Uterus (tissue), 4 donors: ENCODE data around the gene SPATA6. TPM values are rescaled to one million over a fixed set of nuclear protein-coding genes. Genes with fewer than 3 reads are reported as not detected.
A peak's percentile ranks its signal among the peaks of the same experiment; 100 is the strongest.

Source experiments
- DNase-seq, 2 donors: peaks; one replicate each; pipeline ENCODE4 v3.0.0-alpha.2; 2019 to 2020
- H3K27ac ChIP-seq, 2 donors: fragments of 200-600 bp; sonication (generic); 1 replicate in 1 of 2; 2 replicates in 1 of 2; pipeline ENCODE4 v1.5.1; 2016 to 2018
- H3K27me3 ChIP-seq, 2 donors: fragments of 200-600 bp; sonication (generic); one replicate each; pipeline ENCODE4 v1.5.1; 2018 to 2019; ENCODE audit warnings: control low read depth in 1 of 2
- H3K36me3 ChIP-seq, 2 donors: fragments of 200-600 bp; sonication (generic); one replicate each; pipeline ENCODE4 v1.5.1; 2019; ENCODE audit warnings: control low read depth in 1 of 2
- H3K4me1 ChIP-seq, 2 donors: fragments of 200-600 bp; sonication (generic); one replicate each; pipeline ENCODE4 v1.5.1; 2018 to 2019; ENCODE audit warnings: control low read depth in 1 of 2
- H3K4me3 ChIP-seq, 2 donors: fragments of 200-600 bp; sonication (generic); 1 replicate in 1 of 2; 2 replicates in 1 of 2; pipeline ENCODE4 v1.5.1; 2018 to 2019; ENCODE audit warnings: mild to moderate bottlenecking in 1 of 2
- H3K9me3 ChIP-seq, 2 donors: fragments of 200-600 bp; sonication (generic); one replicate each; pipeline ENCODE4 v1.5.1; 2019; ENCODE audit warnings: control low read depth in 1 of 2
- CTCF ChIP-seq, 4 experiments: fragments of 200-600 bp in 2 of 4; fragments of 450-650 bp in 2 of 4; sonication (generic) in 2 of 4; IDR thresholded peaks; one replicate each; pipeline ENCODE4 v1.5.1; 2016 to 2019; ENCODE audit warnings: antibody characterized with exemption in 4 of 4, mild to moderate bottlenecking in 2 of 4, moderate library complexity in 1 of 4
- POLR2A ChIP-seq, 2 donors: fragments of 450-650 bp; IDR thresholded peaks; one replicate each; pipeline ENCODE4 v1.6.1; 2016; ENCODE audit warnings: antibody characterized with exemption in 2 of 2, mild to moderate bottlenecking in 1 of 2, moderate library complexity in 1 of 2
- intact Hi-C: fragments of 100-400 bp; cut with DNase I; formaldehyde crosslinking; loops from one replicate; pipeline ENCODE4 v1.15.1; 2023; ENCODE audit warnings: low total_unique reads
- total RNA-seq, 4 donors: library from RNA; depleted of rRNA in 3 of 4; stranded (reverse); fragments of >200 nt in 3 of 4; gene quantifications; one replicate each; pipeline versions ENCODE4 v1.1.0 to v1.2.4, GENCODE V29; 2014 to 2023
- donor health status: DM: yes; HTN: yes; CAD: no.

The SPATA6 gene
- total RNA-seq, 4 donors from 2014 or later: 27.4 to 94.5 (median 46.0) TPM

- TF ChIP-seq CTCF (IDR thresholded peaks at IDR 0.05) (no peak), POLR2A (IDR thresholded peaks at IDR 0.05) (no peak)
- intact Hi-C loops: no loop called here
- H3K27me3 ChIP-seq: no peaks in the 10 kb centered on the region
- no peaks in the 10 kb centered on the region for H3K36me3 ChIP-seq
- peak overlapping the region; percentile 87 to 95 for H3K27ac ChIP-seq
- peak overlapping the region; percentile 61 to 76 for H3K4me3 ChIP-seq
- no peaks in the 10 kb centered on the region for H3K4me1 ChIP-seq
- no peaks in the 10 kb centered on the region for H3K9me3 ChIP-seq
- DNase-seq: peak; percentile 29 to 47
Measured at GRCh38 chr1:48470950-48471690, 884 bp downstream of the SPATA6 start.

- intact Hi-C loops: no loop called here
- Histone ChIP-seq H3K9me3 (no peaks in the 10 kb centered on the region), H3K4me3 (peak overlapping the region; percentile 61 to 76), H3K36me3 (no peaks in the 10 kb centered on the region), H3K27ac (peak overlapping the region; percentile 87 to 95), H3K4me1 (no peaks in the 10 kb centered on the region), H3K27me3 (no peaks in the 10 kb centered on the region)
- TF ChIP-seq POLR2A (IDR thresholded peaks at IDR 0.05) (no peak), CTCF (IDR thresholded peaks at IDR 0.05) (no peak)
- DNase-seq: peak; percentile 38 to 42
Measured at GRCh38 chr1:48470481-48470855, 1.5 kb downstream of the SPATA6 start.

GRCh38 chr1:48469616-48470480 lies 2.2 kb downstream of the SPATA6 start:
- peak overlapping the region; percentile 87 to 95 for H3K27ac ChIP-seq
- no peaks in the 10 kb centered on the region for H3K36me3 ChIP-seq
- peak overlapping the region; percentile 61 to 76 for H3K4me3 ChIP-seq
- no peaks in the 10 kb centered on the region for H3K4me1 ChIP-seq
- intact Hi-C loops: no loop called here
- peak; percentile 47 to 49 for DNase-seq
- TF ChIP-seq POLR2A (IDR thresholded peaks at IDR 0.05) (peak in 1 of 2 donors; percentile 23), CTCF (IDR thresholded peaks at IDR 0.05) (no peak)
- no peaks in the 10 kb centered on the region for H3K9me3 ChIP-seq
- no peaks in the 10 kb centered on the region for H3K27me3 ChIP-seq

- TF ChIP-seq CTCF (IDR thresholded peaks at IDR 0.05) (no peak), POLR2A (IDR thresholded peaks at IDR 0.05) (no peak)
- DNase-seq: no peak
- H3K27ac ChIP-seq: no peak overlapping the region
Measured at GRCh38 chr1:48466594-48466993, 5.4 kb downstream of the SPATA6 start.

More at GRCh38 chr1:48466594-48466993, 5.4 kb downstream of the SPATA6 start:
- H3K36me3 ChIP-seq: no peaks in the 10 kb centered on the region
- intact Hi-C loops: no loop called here
- H3K27me3 ChIP-seq: no peaks in the 10 kb centered on the region
- no peaks in the 10 kb centered on the region for H3K9me3 ChIP-seq
- peaks cover 0 to 3% of the 10 kb centered on the region in 2 donors for H3K4me1 ChIP-seq
- H3K4me3 ChIP-seq: no peak overlapping the region
